Kidney (tissue), 14 donors: Measurements from ENCODE around the gene KDM4C. TPM values are rescaled to one million over a fixed set of nuclear protein-coding genes. Genes with fewer than 3 reads are reported as not detected.
A peak's percentile ranks its signal among the peaks of the same experiment; 100 is the strongest.

Source experiments
- DNase-seq, 5 donors: peaks; one replicate each; pipeline ENCODE4 v3.0.0-alpha.2; 2013 to 2020
- FAIRE-seq: peaks from 2 replicates; lab custom pipeline; 2012; peaks lifted over from hg19 to GRCh38; lab: Jason Lieb, UNC
- H3K27ac ChIP-seq, 2 donors: one replicate each; pipeline ENCODE4 v1.7.0; 2013; ENCODE audit warnings: low read depth in 2 of 2, low read length in 2 of 2, inconsistent platforms in 1 of 2
- H3K27me3 ChIP-seq: one replicate; pipeline ENCODE4 v1.7.1; 2013; ENCODE audit warnings: low read length, inconsistent platforms; ENCODE audit not compliant: control insufficient read depth, insufficient read depth
- H3K36me3 ChIP-seq, 3 donors: one replicate each; pipeline versions ENCODE4 v1.7.0 to v1.7.1; 2013; ENCODE audit warnings: low read length in 3 of 3, control low read depth in 1 of 3, inconsistent platforms in 1 of 3; ENCODE audit not compliant: insufficient read depth in 3 of 3, control insufficient read depth in 2 of 3
- H3K4me1 ChIP-seq, 3 donors: one replicate each; pipeline versions ENCODE4 v1.7.0 to v1.7.1; 2013; ENCODE audit warnings: low read length in 3 of 3, inconsistent platforms in 1 of 3, low read depth in 1 of 3; ENCODE audit not compliant: control insufficient read depth in 2 of 3, insufficient read depth in 2 of 3
- H3K4me3 ChIP-seq, 3 donors: one replicate each; pipeline versions ENCODE4 v1.7.0 to v1.8.1; 2013; ENCODE audit warnings: low read length in 3 of 3, control low read depth in 1 of 3, inconsistent platforms in 1 of 3
- H3K9ac ChIP-seq, 3 donors: one replicate each; pipeline versions ENCODE4 v1.7.0 to v1.7.1; 2013; ENCODE audit warnings: low read length in 3 of 3, control low read depth in 1 of 3, inconsistent platforms in 1 of 3
- H3K9me3 ChIP-seq, 3 donors: one replicate each; pipeline versions ENCODE4 v1.7.0 to v1.7.1; 2013; ENCODE audit warnings: low read length in 3 of 3, control low read depth in 1 of 3, inconsistent platforms in 1 of 3; ENCODE audit not compliant: control insufficient read depth in 2 of 3, insufficient read depth in 1 of 3
- CTCF ChIP-seq: IDR thresholded peaks from 3 replicates; pipeline ENCODE4 v1.5.1; 2012; ENCODE audit warnings: mild to moderate bottlenecking, moderate library complexity, borderline replicate concordance; ENCODE audit not compliant: insufficient read depth; ENCODE audit errors: extremely low read depth
- intact Hi-C: fragments of 100-400 bp; cut with DNase I; formaldehyde crosslinking; loops from one replicate; pipeline ENCODE4 v1.11.1; 2022
- polyA plus RNA-seq: library from polyadenylated mRNA; stranded (reverse); fragments of 350-450 nt; fragmentation: Illumina TruSeq; extraction: RNeasy Lipid Tissue Mini Kit (QIAGEN cat#74804); gene quantifications from one replicate; pipeline ENCODE4 v1.2.3, GENCODE V29; 2014; ENCODE audit warnings: low read depth, low replicate concordance; ENCODE audit not compliant: insufficient read depth
- total RNA-seq: library from RNA; stranded (reverse); fragmentation: NEBNext Ultra II Directional; extraction: Animal tissue kit (Norgen Biotek cat#: 25700); gene quantifications from one replicate; pipeline ENCODE4 v1.2.1, GENCODE V29; 2021
- donor health status: control.
- donor health status: control.
- donor health status: control.
- donor health status: control.
- donor health status: control.
- donor health status: DM: yes; HTN: yes; CAD: no.
- donor health status: Normal renal cell carcinoma (clear cell type).

KDM4C gene
- total and polyA plus RNA-seq, 2 donors from 2014 or later, result 7.1 to 47.1 TPM

- H3K27ac ChIP-seq, result no peak overlapping the region
- intact Hi-C loops, result no loop called here
- no peaks in the 10 kb centered on the region for H3K27me3 ChIP-seq
- H3K4me3 ChIP-seq, result peak overlapping the region in 1 of 3 donors; percentile 6
- H3K36me3 ChIP-seq, result no peaks in the 10 kb centered on the region
- H3K4me1 ChIP-seq, result no peaks in the 10 kb centered on the region
- H3K9me3 ChIP-seq, result no peaks in the 10 kb centered on the region
- no peak for FAIRE-seq
- no peak overlapping the region for H3K9ac ChIP-seq
- DNase-seq, result no peak
- TF ChIP-seq CTCF, result no peak
These were observed 386.7 kb downstream of the KDM4C start for GRCh38 chr9:7144265-7145046.

GRCh38 chr9:7145361-7146069 is 387.7 kb downstream of the KDM4C start:
- DNase-seq, result no peak
- TF ChIP-seq CTCF, result no peak

GRCh38 chr9:7146582-7146981 is 388.8 kb downstream of the KDM4C start:
- TF ChIP-seq CTCF, result no peak
- Histone ChIP-seq H3K36me3 (no peaks in the 10 kb centered on the region), H3K4me3 (no peak overlapping the region), H3K9ac (no peak overlapping the region), H3K27me3 (no peaks in the 10 kb centered on the region), H3K4me1 (no peaks in the 10 kb centered on the region), H3K9me3 (no peaks in the 10 kb centered on the region), H3K27ac (no peak overlapping the region)
- DNase-seq (no peak), FAIRE-seq (no peak)
- intact Hi-C loops, result no loop called here

More at GRCh38 chr9:7145361-7146069, 387.7 kb downstream of the KDM4C start:
- no peak overlapping the region for H3K27ac ChIP-seq
- H3K4me1 ChIP-seq, result no peaks in the 10 kb centered on the region
- FAIRE-seq, result no peak
- no peaks in the 10 kb centered on the region for H3K36me3 ChIP-seq
- no peak overlapping the region for H3K9ac ChIP-seq
- no peak overlapping the region for H3K4me3 ChIP-seq
- intact Hi-C loops, result no loop called here
- H3K27me3 ChIP-seq, result no peaks in the 10 kb centered on the region
- no peaks in the 10 kb centered on the region for H3K9me3 ChIP-seq
